ENCODE data around the gene ANKS1A.
"Not testable (repeated sequence)": the region's sequence is repeated elsewhere in the genome, so short reads cannot be mapped to it uniquely, and the experiment has no call there.

DNA sequence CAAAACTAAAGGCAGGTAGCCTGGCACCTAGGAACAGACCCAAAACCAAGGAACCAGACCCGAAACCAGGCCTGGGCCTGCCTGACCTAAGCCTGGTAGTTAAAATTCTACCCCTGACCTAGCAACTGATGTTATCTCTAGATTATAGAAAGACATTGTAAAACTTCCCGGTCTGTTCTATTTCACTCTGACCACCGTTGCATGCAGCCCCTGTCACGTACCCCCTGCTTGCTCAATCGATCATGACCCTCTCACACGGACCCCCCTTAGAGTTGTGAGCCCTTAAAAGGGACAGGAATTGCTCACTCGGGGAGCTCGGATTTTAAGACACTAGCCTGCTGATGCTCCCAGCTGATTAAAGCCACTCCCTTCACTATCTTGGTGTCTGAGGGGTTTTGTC lies 109.4 kb downstream of the ANKS1A start:
- TF ChIP-seq POLR2A (IDR thresholded peaks at IDR 0.05): not testable (repeated sequence)
- TF ChIP-seq, protein P1, sequence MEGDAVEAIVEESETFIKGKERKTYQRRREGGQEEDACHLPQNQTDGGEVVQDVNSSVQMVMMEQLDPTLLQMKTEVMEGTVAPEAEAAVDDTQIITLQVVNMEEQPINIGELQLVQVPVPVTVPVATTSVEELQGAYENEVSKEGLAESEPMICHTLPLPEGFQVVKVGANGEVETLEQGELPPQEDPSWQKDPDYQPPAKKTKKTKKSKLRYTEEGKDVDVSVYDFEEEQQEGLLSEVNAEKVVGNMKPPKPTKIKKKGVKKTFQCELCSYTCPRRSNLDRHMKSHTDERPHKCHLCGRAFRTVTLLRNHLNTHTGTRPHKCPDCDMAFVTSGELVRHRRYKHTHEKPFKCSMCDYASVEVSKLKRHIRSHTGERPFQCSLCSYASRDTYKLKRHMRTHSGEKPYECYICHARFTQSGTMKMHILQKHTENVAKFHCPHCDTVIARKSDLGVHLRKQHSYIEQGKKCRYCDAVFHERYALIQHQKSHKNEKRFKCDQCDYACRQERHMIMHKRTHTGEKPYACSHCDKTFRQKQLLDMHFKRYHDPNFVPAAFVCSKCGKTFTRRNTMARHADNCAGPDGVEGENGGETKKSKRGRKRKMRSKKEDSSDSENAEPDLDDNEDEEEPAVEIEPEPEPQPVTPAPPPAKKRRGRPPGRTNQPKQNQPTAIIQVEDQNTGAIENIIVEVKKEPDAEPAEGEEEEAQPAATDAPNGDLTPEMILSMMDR (IDR thresholded peaks at IDR 0.05): not testable (repeated sequence)

All from right lobe of liver (tissue), 4 donors.